Measurements from ENCODE around the gene FCRL6.
A peak's percentile ranks its signal among the peaks of the same experiment; 100 is the strongest.

Gene FCRL6

GRCh38 chr1:159838715-159839114, 36.6 kb downstream of the FCRL6 start:
- DNase-seq = no peak

- DNase-seq = no peak
Observed at GRCh38 chr1:159839116-159839849, 37.1 kb downstream of the FCRL6 start.

GRCh38 chr1:159841749-159842148, 39.6 kb downstream of the FCRL6 start:
- DNase-seq = no peak

GRCh38 chr1:159843459-159843858, 41.3 kb downstream of the FCRL6 start:
- no peak for DNase-seq

GRCh38 chr1:159845751-159846629, 43.8 kb downstream of the FCRL6 start:
- no peak for DNase-seq

- no peak for DNase-seq
Observed at GRCh38 chr1:159847231-159847630, 45.1 kb downstream of the FCRL6 start.

GRCh38 chr1:159848326-159848725, 46.2 kb downstream of the FCRL6 start:
- no peak for DNase-seq

GRCh38 chr1:159849626-159850366, 47.6 kb downstream of the FCRL6 start:
- DNase-seq = no peak

- peak in 1 of 2 donors; percentile 18 for DNase-seq
Observed at GRCh38 chr1:159851407-159851806, 49.2 kb downstream of the FCRL6 start.

GRCh38 chr1:159853417-159854115, 51.4 kb downstream of the FCRL6 start:
- no peak for DNase-seq

GRCh38 chr1:159854116-159854692, 52.0 kb downstream of the FCRL6 start:
- DNase-seq = peak in 1 of 2 donors; percentile 7

GRCh38 chr1:159854693-159855192, 52.6 kb downstream of the FCRL6 start:
- DNase-seq = peak; percentile 72 to 79

GRCh38 chr1:159855709-159856108, 53.5 kb downstream of the FCRL6 start:
- no peak for DNase-seq

GRCh38 chr1:159856576-159856975, 54.4 kb downstream of the FCRL6 start:
- no peak for DNase-seq

GRCh38 chr1:159857889-159858288, 55.7 kb downstream of the FCRL6 start:
- no peak for DNase-seq

GRCh38 chr1:159859767-159860322, 57.7 kb downstream of the FCRL6 start:
- no peak for DNase-seq

GRCh38 chr1:159860456-159860855, 58.3 kb downstream of the FCRL6 start:
- DNase-seq = no peak

- no peak for DNase-seq
Observed at GRCh38 chr1:159861218-159861617, 59.1 kb downstream of the FCRL6 start.

- no peak for DNase-seq
Observed at GRCh38 chr1:159862031-159862430, 59.9 kb downstream of the FCRL6 start.

GRCh38 chr1:159862557-159862956, 60.4 kb downstream of the FCRL6 start, which contains the start of gene VSIG8:
Gene VSIG8, minus strand, starts transcription at chr1:159862657. Its CDS starts 136 bp downstream, at chr1:159862521.
- DNase-seq = no peak

- no peak for DNase-seq
Observed at GRCh38 chr1:159864262-159864661, 62.1 kb downstream of the FCRL6 start.

All from CD4-positive, alpha-beta T cell treated with Interferon alpha-2 for 1 hour (primary cell).